Ovary (tissue), 9 donors: ENCODE measurements around the gene PLXNA2. TPM values are rescaled to one million over a fixed set of nuclear protein-coding genes. Genes with fewer than 3 reads are reported as not detected.

Source experiments
- DNase-seq, 5 donors: peaks; one replicate each; pipeline ENCODE4 v3.0.0-alpha.2; 2019 to 2020
- H3K27ac ChIP-seq, 2 donors: fragments of 200-600 bp; one replicate each; pipeline versions ENCODE4 v1.5.1 to v1.8.0; 2019 to 2022
- H3K27me3 ChIP-seq: fragments of 200-600 bp; one replicate; pipeline ENCODE4 v1.8.0; 2022
- H3K36me3 ChIP-seq: fragments of 200-600 bp; sonication (generic); one replicate; pipeline ENCODE4 v1.5.1; 2019
- H3K4me1 ChIP-seq: one replicate; pipeline ENCODE4 v1.8.1; 2013; ENCODE audit warnings: mild to moderate bottlenecking, moderate library complexity; ENCODE audit not compliant: insufficient read depth
- H3K4me3 ChIP-seq: fragments of 200-600 bp; sonication (generic); one replicate; pipeline ENCODE4 v1.5.1; 2017
- H3K9me3 ChIP-seq, 2 donors: fragments of 200-600 bp in 1 of 2; sonication (generic) in 1 of 2; one replicate each; pipeline versions ENCODE4 v1.5.1 to v1.8.1; 2013 to 2019; ENCODE audit warnings: mild to moderate bottlenecking in 1 of 2, moderate library complexity in 1 of 2
- EP300 ChIP-seq: sonication (generic); formaldehyde crosslinking; IDR thresholded peaks from one replicate; pipeline ENCODE4 v1.6.1; 2017; ENCODE audit warnings: antibody characterized with exemption
- POLR2A ChIP-seq: fragments of 450-650 bp; IDR thresholded peaks from one replicate; pipeline ENCODE4 v1.6.1; 2017; ENCODE audit warnings: antibody characterized with exemption, mild to moderate bottlenecking, moderate library complexity
- WGBS, 3 donors: extraction: QIAGEN DNeasy Blood & Tissue Kit in 1 of 3; methylation state at CpG; one replicate each; pipeline versions ENCODE4 v1.1.5 to v1.1.7; 2013 to 2017; 5-methylcytosine and 5-hydroxymethylcytosine counted together
- intact Hi-C, 4 donors: fragments of 100-400 bp; cut with DNase I; formaldehyde crosslinking; loops; one replicate each; pipeline versions ENCODE4 v1.11.0 to v1.15.1; 2022 to 2023
- polyA plus RNA-seq, 2 donors: library from polyadenylated mRNA; stranded (reverse); fragments of 200-250 nt in 1 of 2; fragments of 350-450 nt in 1 of 2; fragmentation: Illumina TruSeq in 1 of 2; extraction: RNeasy Lipid Tissue Mini Kit (QIAGEN cat#74804) in 1 of 2; gene quantifications; one replicate each; pipeline ENCODE4 v1.2.3, GENCODE V29; 2013 to 2014
- total RNA-seq, 7 donors: library from RNA; depleted of rRNA in 2 of 7; stranded (reverse); fragments of >200 nt in 2 of 7; fragmentation: NEBNext Ultra II Directional in 3 of 7; extraction: Animal tissue kit (Norgen Biotek cat#: 25700) in 3 of 7; gene quantifications; one replicate each; pipeline versions ENCODE4 v1.1.0 to v1.2.4, GENCODE V29; 2016 to 2023
- TF ChIP-seq, protein P1 (sequence below), 3 donors: fragments of 450-650 bp in 2 of 3; fragments of 200-600 bp in 1 of 3; IDR thresholded peaks; one replicate each; pipeline versions ENCODE4 v1.5.1 to v1.8.0; 2016 to 2022; ENCODE audit warnings: antibody characterized with exemption in 3 of 3, mild to moderate bottlenecking in 1 of 3
- donor health status: DM: no; HTN: no; CAD: no; lungs with moderate emphysema.
- donor health status: DM: no; HTN: no; CAD: no.
- donor health status: Bipolar disorder and iron deficiency.
- donor health status: DM: yes; HTN: yes; CAD: no.
- donor health status: DM: no; HTN: no; CAD: no.
- donor health status: DM: yes; HTN: yes; CAD: no.

The PLXNA2 gene
- total and polyA plus RNA-seq, 9 donors: 10.7 to 71.5 (median 44.0) TPM

DNA sequence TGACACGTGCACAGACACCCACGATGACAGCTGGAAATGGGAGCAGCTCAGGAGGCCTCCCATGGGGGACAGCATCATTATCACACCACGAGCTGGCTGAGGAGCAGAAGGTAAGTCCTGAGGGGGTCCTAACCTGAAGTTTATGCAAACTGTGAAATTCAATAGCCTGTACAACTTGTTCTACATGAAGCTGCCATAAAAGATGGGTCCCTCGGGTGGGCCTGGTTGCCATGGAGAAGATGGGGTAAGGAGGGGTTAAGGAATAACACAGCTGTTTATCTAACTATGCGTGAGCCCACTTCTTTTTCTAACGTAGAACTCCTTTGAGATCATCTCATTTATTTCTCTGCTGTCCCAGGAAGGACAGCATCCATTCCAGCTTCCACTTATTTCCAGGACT, 169.8 kb downstream of the PLXNA2 start:
- Histone ChIP-seq H3K4me3 (no peak overlapping the region), H3K9me3 (no peaks in the 10 kb centered on the region), H3K36me3 (no peaks in the 10 kb centered on the region), H3K27me3 (no peaks in the 10 kb centered on the region), H3K4me1 (no peaks in the 10 kb centered on the region), H3K27ac (no peak overlapping the region)
- no peak for TF ChIP-seq EP300
- no peak for DNase-seq
- intact Hi-C loops: no loop called here
- 84 to 89% (median 86%) methylated on average over 6 of the region's 6 CpGs for WGBS, 3 donors

DNA sequence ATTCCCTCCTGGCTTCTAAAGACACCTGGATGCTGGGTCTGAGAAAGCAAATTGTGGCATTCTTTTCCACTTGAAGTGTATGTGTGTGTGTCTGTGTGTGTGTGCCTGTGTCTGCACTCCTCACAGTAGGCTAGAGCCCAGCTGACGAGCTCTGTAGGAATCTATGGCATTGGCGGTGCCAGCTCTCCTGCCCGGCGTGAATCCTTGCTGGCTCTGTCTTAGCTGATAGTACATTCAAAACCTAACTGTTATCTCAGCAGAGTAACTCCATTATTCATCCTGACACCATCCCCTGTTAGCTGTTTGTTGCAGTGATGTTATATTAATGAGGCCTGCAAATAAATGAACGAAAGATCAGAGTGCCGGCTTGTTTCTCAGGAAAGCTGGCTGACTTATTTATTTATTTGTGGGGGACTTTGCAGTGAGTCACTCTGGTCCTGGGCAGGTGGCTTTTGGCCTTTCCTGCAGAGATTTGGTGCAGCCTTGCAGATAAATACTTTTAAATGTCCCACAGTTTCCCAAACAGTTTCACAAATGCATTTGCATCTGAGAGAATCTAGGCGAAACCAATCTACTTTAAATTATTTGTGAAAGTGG, 172.7 kb downstream of the PLXNA2 start:
- Histone ChIP-seq H3K27ac (no peak overlapping the region), H3K36me3 (no peaks in the 10 kb centered on the region), H3K4me3 (no peak overlapping the region), H3K9me3 (no peaks in the 10 kb centered on the region), H3K4me1 (no peaks in the 10 kb centered on the region), H3K27me3 (no peaks in the 10 kb centered on the region)
- DNase-seq: no peak
- TF ChIP-seq, protein P1, sequence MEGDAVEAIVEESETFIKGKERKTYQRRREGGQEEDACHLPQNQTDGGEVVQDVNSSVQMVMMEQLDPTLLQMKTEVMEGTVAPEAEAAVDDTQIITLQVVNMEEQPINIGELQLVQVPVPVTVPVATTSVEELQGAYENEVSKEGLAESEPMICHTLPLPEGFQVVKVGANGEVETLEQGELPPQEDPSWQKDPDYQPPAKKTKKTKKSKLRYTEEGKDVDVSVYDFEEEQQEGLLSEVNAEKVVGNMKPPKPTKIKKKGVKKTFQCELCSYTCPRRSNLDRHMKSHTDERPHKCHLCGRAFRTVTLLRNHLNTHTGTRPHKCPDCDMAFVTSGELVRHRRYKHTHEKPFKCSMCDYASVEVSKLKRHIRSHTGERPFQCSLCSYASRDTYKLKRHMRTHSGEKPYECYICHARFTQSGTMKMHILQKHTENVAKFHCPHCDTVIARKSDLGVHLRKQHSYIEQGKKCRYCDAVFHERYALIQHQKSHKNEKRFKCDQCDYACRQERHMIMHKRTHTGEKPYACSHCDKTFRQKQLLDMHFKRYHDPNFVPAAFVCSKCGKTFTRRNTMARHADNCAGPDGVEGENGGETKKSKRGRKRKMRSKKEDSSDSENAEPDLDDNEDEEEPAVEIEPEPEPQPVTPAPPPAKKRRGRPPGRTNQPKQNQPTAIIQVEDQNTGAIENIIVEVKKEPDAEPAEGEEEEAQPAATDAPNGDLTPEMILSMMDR (IDR thresholded peaks at IDR 0.05): no peak
- TF ChIP-seq EP300 (no peak), POLR2A (no peak)
- intact Hi-C loops: no loop called here
- WGBS, 3 donors: 84 to 88% (median 88%) methylated on average over 7 of the region's 7 CpGs

DNA sequence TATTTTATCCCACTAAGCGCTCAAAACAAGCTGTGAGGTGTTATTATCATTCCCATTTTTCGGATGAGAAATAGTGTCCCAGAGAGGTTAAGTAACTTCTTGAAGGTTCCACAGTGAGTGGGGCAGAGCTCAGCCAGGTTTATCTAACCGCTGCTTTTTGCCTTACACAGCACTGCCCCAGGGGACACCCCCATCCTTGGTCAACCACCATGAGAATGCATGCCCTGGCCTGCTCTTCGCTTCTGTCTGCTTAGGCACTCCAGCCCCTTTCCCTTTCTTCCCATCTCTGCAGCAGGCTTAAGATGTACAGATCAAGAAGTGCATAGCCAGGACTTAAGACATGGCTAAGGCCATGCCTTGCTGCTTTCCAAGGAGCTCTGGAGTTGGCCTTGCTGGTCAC, 174.3 kb downstream of the PLXNA2 start:
- 95 to 97% (median 96%) methylated on average over 4 of the region's 4 CpGs for WGBS, 3 donors

DNA sequence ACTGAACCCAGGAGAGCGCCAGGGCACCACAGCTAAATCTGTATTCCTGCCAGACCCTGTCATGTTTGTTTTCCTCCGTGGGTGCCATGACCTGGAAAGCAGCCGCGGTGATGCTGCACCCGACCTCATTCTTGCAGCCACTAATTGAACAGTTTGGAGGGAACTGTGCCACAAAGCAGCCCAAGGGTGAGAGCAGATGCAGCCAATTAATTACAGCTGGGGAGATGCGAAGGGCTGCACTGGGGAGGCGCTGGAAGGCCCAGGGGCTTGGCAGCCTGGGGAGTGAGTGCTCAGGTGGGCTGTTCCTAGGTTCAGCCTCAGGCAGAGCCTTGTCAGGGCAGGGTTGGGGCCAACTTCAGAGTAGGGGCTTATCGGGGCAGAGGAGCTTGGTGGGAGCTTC, 174.9 kb downstream of the PLXNA2 start:
- TF ChIP-seq POLR2A (no peak), EP300 (no peak)
- TF ChIP-seq, protein P1 (IDR thresholded peaks at IDR 0.05): no peak
- Histone ChIP-seq H3K27me3 (no peaks in the 10 kb centered on the region), H3K36me3 (no peaks in the 10 kb centered on the region), H3K4me3 (no peak overlapping the region), H3K27ac (no peak overlapping the region), H3K4me1 (no peaks in the 10 kb centered on the region), H3K9me3 (no peaks in the 10 kb centered on the region)
- intact Hi-C loops: no loop called here
- 70 to 81% (median 73%) methylated on average over 8 of the region's 8 CpGs for WGBS, 3 donors
- no peak for DNase-seq

More for the DNA sequence above, 174.3 kb downstream of the PLXNA2 start:
- Histone ChIP-seq H3K27ac (no peak overlapping the region), H3K27me3 (no peaks in the 10 kb centered on the region), H3K36me3 (no peaks in the 10 kb centered on the region), H3K4me3 (no peak overlapping the region), H3K4me1 (no peaks in the 10 kb centered on the region), H3K9me3 (no peaks in the 10 kb centered on the region)
- TF ChIP-seq EP300 (no peak), POLR2A (no peak)
- TF ChIP-seq, protein P1 (IDR thresholded peaks at IDR 0.05): no peak
- no peak for DNase-seq
- intact Hi-C loops: no loop called here

DNA sequence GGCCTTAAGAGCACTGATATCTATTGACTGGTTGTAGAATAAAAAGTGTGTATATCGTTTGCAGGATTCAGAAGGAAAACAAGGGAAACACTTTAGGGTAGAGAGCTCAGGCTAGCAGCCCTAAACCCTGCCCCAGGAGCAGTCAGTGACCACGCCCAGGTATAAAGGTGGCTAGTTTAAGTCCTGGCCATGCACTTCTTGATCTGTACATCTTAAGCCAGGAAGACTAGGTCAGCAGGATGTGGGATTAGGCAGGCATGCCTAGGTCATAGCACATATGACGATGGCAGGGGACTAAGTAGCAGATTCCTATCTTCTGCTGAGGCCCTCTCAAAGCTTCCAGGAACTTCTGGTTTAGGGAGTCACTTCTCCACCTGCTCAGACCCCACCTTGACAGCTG, 175.3 kb downstream of the PLXNA2 start:
- no peak overlapping the region for H3K27ac ChIP-seq
- no peaks in the 10 kb centered on the region for H3K9me3 ChIP-seq
- intact Hi-C loops: no loop called here
- H3K4me3 ChIP-seq: no peak overlapping the region
- DNase-seq: no peak
- no peaks in the 10 kb centered on the region for H3K36me3 ChIP-seq
- H3K27me3 ChIP-seq: no peaks in the 10 kb centered on the region
- no peaks in the 10 kb centered on the region for H3K4me1 ChIP-seq
- TF ChIP-seq, protein P1 (IDR thresholded peaks at IDR 0.05): no peak
- TF ChIP-seq EP300: no peak
- 85 to 88% (median 87%) methylated on average over 3 of the region's 3 CpGs for WGBS, 3 donors
